HG02840 (cell line): ENCODE data around the gene KRTAP3-3.
"Not testable (repeated sequence)": the region's sequence is repeated elsewhere in the genome, so short reads cannot be mapped to it uniquely, and the experiment has no call there.

ENCODE experiments used
- ATAC-seq: cut with Tn5 transposase; IDR thresholded peaks from one replicate; pipeline ENCODE4 v1.9.1; 2021; ENCODE audit warnings: mild to moderate bottlenecking, moderate library complexity, moderate number of reproducible peaks; ENCODE audit not compliant: unreplicated experiment, low FRiP score

Gene KRTAP3-3

DNA sequence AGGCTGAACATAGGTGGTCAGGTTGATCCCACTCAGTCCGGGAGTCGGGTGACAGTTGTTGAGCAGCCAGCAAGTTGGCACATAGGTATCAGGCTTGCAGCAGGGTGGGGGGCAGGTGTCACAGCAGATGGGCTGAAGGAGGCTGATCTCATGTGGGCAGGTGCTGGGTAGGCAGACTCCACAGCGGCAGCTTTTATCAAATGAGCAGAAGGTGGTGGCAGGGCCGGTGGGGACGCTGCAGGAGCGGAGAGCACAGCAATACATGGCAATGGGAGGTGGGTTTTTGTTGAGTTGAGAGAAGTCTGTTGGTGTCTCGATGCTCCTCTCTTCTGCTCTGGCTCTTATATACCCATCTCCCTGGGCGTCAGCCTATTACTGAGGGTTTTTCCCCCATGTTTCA, 14.8 kb upstream of the KRTAP3-3 start, which contains the start of gene KRTAP3-1:
KRTAP3-1 (minus strand) TSS at position 318 of the 400 bp plus-strand sequence; CDS start at position 264, 54 bp downstream.
- ATAC-seq = no peak

DNA sequence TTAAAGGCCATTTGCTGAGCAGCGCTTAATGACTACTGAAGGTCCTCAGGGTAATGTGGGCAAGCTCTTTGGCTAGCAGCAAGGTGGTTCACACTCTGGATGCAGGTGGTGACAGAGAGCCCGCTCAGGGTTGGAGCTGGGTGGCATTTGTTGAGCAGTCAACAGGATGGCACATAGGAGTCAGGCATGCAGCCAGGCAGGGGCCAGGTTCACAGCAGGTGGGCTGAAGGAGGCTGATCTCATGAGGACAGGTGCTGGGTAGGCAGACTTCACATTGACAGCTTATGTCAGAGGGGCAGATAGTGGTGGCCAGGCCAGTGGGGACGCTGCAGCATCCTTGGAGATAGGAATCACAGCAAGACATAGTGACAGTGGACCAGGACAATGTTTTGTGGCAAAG, 10.4 kb upstream of the KRTAP3-3 start:
- no peak for ATAC-seq

DNA sequence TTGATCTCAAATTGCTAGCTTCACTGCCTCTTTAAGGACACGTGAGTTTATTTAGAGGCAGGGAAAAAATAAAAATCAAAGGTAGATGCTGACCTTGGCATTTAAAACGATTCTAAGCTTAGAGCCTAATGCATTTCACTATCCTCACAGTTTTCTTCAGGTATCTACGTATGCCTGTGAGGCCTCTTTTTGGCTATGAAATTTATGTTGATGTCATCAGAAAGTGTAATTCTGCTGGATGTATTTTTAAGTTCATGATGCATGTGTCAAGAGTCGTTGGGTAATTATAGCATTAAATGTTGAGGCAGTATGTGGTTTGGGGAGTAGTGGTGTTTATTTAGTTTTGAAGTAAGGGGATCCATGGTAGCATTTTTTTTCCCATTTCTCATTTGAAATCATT, 10.0 kb upstream of the KRTAP3-3 start:
- ATAC-seq = no peak

DNA sequence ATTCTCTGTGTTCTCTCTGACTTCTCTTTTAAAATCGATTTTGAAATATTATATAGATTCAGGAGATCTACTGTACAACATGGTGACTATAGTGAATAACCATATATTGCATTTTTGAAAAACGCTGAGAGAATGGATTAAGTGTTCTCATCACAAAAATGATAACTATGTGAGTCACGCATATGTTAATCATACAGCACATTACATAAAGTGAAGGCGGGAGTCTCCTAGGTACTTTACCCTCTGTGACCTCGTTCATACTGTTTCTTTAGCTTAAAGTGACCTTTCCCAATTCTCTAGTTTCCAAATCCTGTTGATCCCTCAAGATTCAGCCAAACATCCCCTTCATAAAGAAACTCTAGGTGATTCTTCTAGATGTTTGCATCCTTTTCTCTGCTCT, 8.8 kb upstream of the KRTAP3-3 start:
- no peak for ATAC-seq

DNA sequence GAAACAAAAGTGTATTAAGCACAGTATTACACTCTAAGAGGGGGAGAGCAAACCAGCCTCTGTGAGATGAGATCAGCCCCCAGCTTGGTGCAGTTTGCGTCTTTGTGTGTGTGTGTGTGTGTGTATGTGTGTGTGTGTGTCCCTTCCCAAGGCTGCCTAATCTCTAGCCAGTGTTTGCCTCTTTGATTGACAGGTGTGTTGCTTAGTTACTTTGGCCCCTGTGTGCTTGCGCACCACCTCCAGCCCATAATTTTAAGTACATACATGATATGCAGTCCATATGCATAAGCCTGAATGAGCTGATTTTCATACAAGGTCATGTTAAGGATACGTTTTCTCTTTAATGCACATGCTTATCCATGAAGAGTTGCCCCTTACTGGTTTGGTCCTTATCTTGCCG, 7.8 kb upstream of the KRTAP3-3 start:
- no peak for ATAC-seq

DNA sequence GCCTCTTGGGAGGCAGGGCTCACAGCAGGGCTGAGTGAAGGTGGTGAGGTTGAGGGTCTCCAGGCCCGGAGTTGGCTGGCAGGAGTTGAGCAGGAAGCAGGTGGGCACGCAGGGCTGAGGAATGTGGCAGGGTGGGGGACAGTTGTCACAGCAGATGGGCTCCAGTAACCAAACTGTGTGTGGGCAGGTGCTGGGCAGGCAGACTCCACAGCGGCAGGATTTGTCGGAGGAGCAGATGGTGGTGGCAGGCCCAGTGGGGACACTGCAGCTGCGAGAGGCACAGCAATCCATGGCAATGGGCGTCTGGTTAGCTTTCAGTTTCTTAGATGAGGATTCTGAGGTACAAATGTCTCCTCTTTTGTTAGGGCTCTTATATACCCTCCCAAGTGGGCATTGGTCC, 5.6 kb upstream of the KRTAP3-3 start, which contains the start of gene KRTAP3-2:
KRTAP3-2 (minus strand) TSS at position 344 of the 400 bp plus-strand sequence; CDS start at position 291, 53 bp downstream.
- ATAC-seq = not testable (repeated sequence)

DNA sequence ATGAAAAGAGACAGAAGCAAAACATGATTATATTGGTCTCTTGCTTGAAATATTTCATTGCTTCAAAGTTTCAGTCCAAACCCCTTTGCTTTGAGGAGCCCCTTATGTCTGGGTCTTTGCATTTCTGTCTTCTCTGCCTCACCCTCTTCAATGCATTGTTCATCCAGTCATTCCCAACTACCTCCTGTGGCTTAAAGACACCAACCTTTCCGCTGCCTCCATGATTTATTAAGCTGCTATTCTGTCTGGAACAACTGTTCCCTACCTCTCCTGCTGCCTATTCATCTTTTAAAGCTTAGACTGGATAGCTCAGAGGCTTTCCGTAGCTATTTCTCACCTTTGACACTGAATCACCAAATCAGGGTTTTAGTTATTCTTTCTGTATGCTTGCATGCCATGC, 3.4 kb upstream of the KRTAP3-3 start:
- ATAC-seq = no peak

DNA sequence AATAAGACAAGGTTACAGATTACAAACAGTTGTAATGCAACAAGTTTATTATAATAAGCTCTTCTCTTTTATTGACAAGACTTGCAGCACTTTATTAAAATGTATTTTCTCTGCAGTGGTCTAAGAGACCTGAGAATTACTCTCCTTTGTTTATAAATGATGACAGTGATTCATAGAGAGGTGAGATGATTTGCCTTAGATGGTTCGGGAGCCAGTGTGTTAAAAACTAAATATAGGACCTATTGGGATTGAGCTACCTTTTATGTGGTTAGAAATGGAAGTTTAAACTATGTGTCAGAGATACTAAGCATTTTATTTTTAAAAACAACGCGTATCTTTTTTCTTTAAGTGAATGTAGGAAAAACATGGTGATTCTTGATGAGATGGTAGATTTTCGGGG, 2.9 kb upstream of the KRTAP3-3 start:
- ATAC-seq = no peak

DNA sequence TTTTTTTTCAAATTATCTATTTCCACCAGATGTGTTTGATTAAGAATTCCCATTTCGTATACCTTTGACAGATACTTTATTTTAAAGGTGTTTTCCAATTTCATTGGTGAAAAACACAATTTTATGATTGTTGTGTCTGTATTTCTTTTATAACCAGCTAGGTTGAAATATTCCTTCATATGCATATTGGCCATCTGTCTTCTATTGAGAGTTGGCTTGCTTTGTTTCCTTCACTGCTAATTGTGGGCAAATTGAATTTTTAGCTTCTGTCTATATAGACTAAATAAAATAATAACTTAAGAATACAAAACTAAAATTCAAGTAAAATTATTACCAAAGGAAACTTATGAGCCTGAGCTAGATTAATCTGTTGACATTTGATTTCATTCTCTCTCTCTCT, 1.2 kb upstream of the KRTAP3-3 start:
- no peak for ATAC-seq

DNA sequence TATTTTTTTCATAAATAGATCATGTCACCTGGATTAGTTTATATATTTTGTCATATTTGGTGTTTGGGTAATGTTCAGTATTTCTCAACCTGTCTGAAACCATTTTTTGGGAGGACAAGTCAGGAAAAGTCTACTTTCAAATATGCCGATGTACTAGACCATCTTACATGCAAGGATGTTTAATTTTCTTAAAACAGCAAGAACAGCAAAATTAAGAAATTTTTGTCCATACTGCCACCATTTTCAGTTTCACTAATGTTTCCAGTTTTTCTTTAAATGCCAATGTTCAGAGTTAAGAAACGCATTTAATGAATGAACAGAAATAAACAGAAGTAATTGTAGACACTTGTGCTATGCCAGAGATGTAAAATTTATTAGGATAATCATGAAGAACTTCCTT, 880 bp downstream of the KRTAP3-3 start:
- ATAC-seq = no peak

DNA sequence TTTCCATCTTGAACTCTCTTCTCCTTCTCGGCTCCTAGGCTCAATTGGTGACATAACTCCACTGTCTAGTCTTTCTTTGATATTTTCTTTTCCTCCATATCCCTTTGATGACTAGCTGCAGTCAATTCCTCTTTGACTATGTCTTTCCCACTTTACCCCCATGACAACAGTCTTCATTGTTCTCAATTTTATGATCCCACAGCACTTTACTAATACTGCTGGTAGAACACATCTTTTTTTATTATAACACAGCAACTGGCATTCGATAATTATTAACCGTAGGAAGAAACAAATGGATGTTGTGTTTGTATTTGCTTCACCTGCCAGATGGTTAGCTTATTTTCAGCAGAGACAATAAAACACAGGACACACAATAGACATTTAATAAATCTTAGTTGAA, 1.3 kb downstream of the KRTAP3-3 start:
- no peak for ATAC-seq

DNA sequence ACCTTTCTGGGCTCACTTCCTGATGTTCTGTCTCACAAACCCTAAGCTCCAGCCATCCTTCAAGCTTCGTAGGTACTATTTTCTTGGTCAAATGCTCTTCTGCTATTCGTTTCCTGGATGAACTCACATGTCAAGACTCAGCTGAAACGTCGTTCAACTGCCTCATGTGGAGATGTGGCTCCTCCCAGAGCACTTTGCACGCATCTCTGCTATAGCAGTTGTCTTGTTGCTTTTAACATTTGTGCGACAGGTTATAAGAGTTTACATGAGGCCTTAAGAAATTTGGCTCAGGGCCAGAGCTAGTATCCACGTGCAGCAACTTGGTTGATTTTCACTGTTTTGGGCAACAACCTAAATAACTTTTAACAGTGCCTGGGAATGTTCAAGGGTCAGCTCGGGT, 7.0 kb downstream of the KRTAP3-3 start:
- ATAC-seq = no peak

DNA sequence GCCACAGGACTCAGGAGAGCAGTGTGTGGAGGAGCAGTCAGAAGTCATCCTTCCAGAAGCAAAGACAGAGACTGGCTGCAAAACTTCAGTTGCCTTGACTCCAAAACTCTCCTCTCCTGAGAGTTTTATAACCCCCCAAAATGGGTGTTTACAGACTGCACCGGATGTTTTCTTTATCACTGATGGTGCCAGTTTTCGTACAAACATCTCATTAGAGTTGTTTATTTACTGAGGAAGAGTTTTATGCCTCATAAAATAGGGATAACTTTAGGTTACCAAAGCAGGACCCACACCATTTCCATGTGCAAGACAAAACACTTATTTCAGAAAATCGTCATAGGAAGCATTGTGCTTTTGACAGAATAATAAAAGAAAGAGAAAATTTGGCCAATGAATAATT, 9.7 kb downstream of the KRTAP3-3 start, which contains the start of gene KRT40:
KRT40 (minus strand) TSS at position 101 of the 400 bp plus-strand sequence; CDS start at position 48, 53 bp downstream.
- ATAC-seq = no peak

DNA sequence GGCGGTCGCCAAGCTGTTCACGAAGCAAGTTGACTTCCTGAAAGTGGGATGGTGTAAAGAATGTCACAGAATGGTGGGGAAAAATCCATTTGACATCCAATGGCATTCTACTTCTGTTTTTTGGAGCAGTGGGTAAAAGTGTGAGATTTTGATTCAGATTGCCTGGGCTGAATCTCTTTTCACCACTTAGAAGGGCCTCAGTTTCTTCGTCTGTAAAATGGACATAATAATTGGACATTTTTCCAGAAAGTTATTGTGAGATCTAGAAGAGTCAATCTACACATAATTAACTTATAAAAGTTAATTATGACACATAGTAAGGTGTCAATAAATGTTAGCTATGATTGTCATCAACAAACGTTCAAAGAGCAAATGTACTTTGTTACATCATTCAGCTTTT, 12.8 kb downstream of the KRTAP3-3 start:
- no peak for ATAC-seq

DNA sequence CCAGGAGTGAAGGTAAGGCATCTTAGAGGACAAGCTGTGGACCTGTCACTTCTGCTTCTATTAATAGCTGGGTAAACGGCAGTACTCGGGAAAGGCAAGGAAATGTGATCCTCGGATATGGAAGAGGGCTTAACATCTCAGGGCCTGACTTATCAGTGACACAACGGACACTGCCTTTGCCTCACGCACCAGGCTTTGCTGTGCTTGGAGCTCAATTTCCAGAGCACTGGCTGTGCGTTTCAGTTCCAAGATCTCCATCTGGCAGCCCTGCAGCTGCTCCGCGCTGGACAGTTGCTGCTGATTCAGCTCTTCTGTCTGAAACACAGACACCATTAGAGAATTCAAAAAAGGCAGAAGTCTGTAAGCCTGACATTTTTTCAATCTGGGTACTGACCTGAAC, 13.4 kb downstream of the KRTAP3-3 start:
- ATAC-seq = no peak

DNA sequence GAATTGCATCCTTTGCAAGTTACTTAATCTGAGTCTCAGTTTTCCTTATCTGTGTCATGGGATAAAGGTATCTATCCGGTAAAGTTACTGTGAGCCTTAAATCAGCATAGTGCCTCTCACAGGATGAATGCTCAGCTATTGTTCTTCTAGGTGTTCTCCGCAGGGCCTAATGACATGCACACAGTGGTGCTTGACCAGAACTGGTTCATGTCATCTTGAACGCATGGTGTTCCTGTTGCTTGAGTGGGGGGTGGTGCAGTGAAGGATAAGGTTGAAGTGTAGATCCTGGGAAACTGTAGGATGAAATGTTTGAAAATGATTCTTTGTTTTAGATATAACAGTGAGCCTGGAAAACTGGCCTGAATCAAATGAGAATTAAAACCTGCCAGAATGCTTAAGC, 13.8 kb downstream of the KRTAP3-3 start:
- ATAC-seq = no peak

DNA sequence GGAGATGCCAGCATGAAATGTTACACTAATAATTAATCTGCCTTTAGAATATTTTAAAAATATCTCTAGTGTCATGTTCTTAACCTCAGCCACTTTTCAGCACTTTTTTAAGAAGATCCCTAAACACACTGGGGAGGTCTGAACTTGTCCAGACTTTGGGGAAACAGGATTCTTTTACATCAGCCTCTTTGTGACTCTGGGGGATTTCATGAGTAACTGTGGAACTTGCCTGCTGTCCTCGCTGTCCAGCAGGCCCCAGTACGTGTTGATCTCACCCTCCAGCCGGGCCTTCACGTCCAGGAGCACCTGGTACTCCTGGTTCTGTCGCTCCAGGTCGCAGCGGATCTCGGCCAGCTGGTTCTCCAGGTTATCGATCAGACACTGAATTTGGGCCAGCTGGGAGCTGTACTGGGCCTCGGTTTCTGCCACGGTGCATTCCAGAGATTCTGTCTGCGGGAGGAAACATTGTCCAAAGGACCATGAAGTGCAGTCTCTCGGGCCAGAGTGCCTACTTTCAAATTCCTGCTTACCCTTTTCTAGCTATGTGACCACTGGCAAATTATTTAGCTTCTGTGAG, 15.3 kb downstream of the KRTAP3-3 start:
- ATAC-seq = no peak

DNA sequence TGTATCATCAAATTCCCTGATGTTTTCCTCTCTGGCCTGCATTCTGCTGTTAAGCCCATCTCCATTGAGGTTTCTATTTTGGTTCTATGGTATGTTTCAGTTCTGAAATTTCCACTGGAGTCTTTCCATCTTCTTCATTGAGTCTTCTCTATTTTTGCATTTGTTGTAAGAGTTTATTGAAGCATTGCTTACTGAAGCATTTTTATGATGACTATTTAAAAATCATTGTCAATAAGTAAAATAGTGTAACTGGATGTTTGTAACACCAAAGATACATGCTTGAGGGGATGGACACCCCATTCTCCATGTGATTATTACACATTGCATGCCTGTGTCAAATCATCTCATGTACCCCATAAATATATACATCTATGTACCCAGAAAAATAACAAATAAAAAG, 18.4 kb downstream of the KRTAP3-3 start:
- ATAC-seq = no peak

DNA sequence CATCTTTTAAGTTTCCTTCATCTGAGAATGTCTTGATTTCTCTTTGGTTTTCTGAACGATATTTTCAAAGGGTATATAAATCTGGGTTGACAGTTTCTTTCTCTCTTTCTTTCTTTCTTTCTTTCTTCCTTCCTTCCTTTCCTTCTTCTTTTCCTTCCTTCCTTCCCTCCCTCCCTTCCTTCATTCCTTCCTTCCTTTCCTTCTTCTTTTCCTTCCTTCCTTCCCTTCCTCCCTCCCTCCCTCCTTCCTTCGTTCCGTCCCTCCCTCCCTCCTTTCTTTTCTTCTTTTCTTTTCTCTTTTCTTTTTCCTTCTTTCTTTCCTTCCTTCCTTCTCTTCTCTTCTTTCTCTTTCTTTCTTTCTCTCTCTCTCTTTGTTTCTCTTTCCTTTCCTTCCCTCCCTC, 19.6 kb downstream of the KRTAP3-3 start:
- ATAC-seq = no peak

DNA sequence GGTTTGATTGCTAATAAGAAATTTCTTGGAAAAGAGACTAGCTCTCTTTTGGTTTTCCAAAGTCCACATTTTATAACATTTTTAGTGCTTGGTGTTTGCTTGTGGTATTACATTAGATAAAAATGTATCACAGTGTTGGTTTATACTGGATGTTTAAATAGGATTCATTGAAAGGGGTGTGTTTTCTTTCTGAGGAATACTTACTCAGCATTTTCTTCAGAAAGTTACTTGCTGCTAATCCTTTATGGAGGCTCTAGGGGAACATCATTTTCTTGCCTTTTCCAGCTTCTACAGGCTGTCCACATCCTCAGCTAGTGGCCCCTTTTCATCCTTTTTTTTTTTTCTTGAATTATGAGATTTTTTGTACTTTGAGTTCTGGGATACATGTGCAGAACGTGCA, 26.4 kb downstream of the KRTAP3-3 start:
- no peak for ATAC-seq

DNA sequence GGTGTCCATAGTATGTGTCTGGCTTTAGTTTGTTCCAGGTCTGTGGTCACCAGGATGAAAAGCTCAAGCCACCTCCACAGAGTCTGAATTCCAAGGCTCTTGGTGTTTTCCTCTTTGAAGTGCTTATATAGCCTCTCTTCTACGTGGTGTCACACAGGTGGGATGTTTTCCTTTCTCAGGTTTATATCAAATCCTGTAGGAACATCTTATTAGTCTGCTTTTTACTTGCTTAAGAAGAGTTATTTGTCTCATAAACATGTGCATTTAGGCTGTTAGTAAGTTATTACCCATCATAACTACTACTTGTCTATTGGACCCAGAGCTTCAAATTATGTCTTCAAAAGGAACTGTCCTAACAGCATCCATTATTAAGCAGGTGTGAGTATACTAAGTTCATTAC, 27.1 kb downstream of the KRTAP3-3 start, which contains the start of gene KRT39:
KRT39 (minus strand) TSS at position 101 of the 400 bp plus-strand sequence; CDS start at position 9, 92 bp downstream.
- no peak for ATAC-seq

DNA sequence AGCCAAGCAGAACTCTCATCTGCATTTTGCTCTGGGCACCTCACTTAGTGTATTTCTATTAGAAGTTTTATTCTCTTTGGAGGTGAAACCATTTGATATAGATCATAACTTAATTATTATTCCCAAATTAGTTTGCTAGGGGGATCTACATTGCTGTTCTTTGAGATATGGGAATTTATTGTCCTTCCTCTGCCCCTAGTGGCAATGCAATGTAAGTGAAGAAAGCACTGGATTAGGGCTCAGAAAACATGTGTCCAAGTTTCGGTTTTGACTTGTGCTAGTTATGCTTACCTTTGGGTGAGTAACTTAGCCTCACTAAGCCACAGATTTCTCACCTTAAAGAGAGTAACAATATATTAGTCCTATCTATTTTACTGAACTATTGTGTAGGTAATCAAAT, 30.1 kb downstream of the KRTAP3-3 start:
- no peak for ATAC-seq
